DOHH2 (cell line): ENCODE results near the gene SPOCK3.

Source experiments
- H3F3A ChIP-seq: fragments of 200-600 bp; sonication (generic), shearing (Covaris generic); 2 replicates; pipeline ENCODE4 v1.6.0; 2016; ENCODE audit warnings: antibody characterized with exemption, mild to moderate bottlenecking; ENCODE audit not compliant: control insufficient read depth, insufficient read depth
- H3K27ac ChIP-seq: fragments of 200-600 bp; sonication (generic); 2 replicates; pipeline ENCODE4 v1.5.1; 2014; ENCODE audit warnings: low read depth, mild to moderate bottlenecking, low read length, moderate library complexity
- H3K27me3 ChIP-seq: fragments of 200-600 bp; sonication (generic); 2 replicates; pipeline ENCODE4 v1.6.1; 2014; ENCODE audit warnings: mild to moderate bottlenecking, low read length, mixed read lengths; ENCODE audit not compliant: control insufficient read depth
- H3K36me3 ChIP-seq: fragments of 200-600 bp; sonication (generic); 2 replicates; pipeline ENCODE4 v1.6.1; 2014; ENCODE audit warnings: mild to moderate bottlenecking, low read length, moderate library complexity, mixed read lengths; ENCODE audit not compliant: control insufficient read depth
- H3K4me1 ChIP-seq: fragments of 200-600 bp; sonication (generic); 2 replicates; pipeline ENCODE4 v1.6.1; 2014; ENCODE audit warnings: mild to moderate bottlenecking, low read length, mixed read lengths; ENCODE audit not compliant: control insufficient read depth
- H3K4me2 ChIP-seq: fragments of 200-600 bp; sonication (generic); 2 replicates; pipeline ENCODE4 v1.6.0; 2014; ENCODE audit warnings: mild to moderate bottlenecking, low read length, moderate library complexity
- H3K4me3 ChIP-seq: fragments of 200-600 bp; sonication (generic); 2 replicates; pipeline ENCODE4 v1.5.1; 2014; ENCODE audit warnings: mild to moderate bottlenecking, low read length, mixed read lengths
- H3K79me2 ChIP-seq: fragments of 200-600 bp; sonication (generic); 2 replicates; pipeline ENCODE4 v1.6.1; 2014; ENCODE audit warnings: mild to moderate bottlenecking, low read length, mixed read lengths; ENCODE audit not compliant: control insufficient read depth
- H3K9me2 ChIP-seq: fragments of 200-600 bp; sonication (generic); replicated peaks from 2 replicates; pipeline ENCODE4 v1.6.1; 2014; ENCODE audit warnings: mild to moderate bottlenecking, low read length, mixed read lengths; ENCODE audit not compliant: control insufficient read depth
- H3K9me3 ChIP-seq: fragments of 200-600 bp; sonication (generic); 2 replicates; pipeline ENCODE4 v1.6.1; 2014; ENCODE audit warnings: antibody characterized with exemption, low read length, mixed read lengths; ENCODE audit not compliant: control insufficient read depth, insufficient read depth
- H4K20me1 ChIP-seq: fragments of 200-600 bp; sonication (generic); 2 replicates; pipeline ENCODE4 v1.6.0; 2014; ENCODE audit warnings: low read depth, mild to moderate bottlenecking, antibody characterized with exemption, low read length, moderate library complexity; ENCODE audit not compliant: control insufficient read depth, insufficient read depth
- EZH2phosphoT487 ChIP-seq: fragments of 200-600 bp; sonication (generic); IDR thresholded peaks from 2 replicates; pipeline ENCODE4 v1.6.1; 2017; ENCODE audit warnings: borderline replicate concordance, mild to moderate bottlenecking, antibody characterized with exemption, low read length, moderate library complexity, mixed read lengths
- TF ChIP-seq, protein P1 (sequence below): fragments of 200-600 bp; sonication (generic); IDR thresholded peaks from one replicate; pipeline ENCODE4 v1.5.1; 2014; ENCODE audit warnings: antibody characterized with exemption, mild to moderate bottlenecking, low read depth, low read length; ENCODE audit not compliant: poor library complexity, severe bottlenecking

Gene SPOCK3

DNA sequence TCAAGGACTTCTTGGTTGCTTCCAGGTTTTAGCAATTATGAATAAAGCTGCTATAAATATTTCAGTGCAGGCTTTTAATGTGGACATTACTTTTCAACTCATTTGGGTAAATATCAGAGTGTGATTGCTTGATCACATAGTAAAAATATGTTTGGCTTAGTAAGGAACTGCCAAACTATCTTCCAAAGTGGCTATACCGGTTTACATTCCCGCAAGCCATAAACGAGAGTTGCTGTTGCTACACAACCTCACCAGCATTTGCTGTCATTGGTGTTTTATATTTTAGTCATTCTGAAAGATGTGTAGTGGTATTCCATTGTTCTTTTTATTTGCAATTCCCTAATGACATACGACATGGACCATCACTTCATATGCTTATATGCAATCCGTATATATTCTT lies 30.9 kb upstream of the SPOCK3 start:
- no peaks in the 10 kb centered on the region for H4K20me1 ChIP-seq
- no peaks in the 10 kb centered on the region for H3F3A ChIP-seq
- H3K36me3 ChIP-seq = no peaks in the 10 kb centered on the region
- no peaks in the 10 kb centered on the region for H3K79me2 ChIP-seq
- no peaks in the 10 kb centered on the region for H3K27me3 ChIP-seq
- no peak for TF ChIP-seq EZH2phosphoT487
- TF ChIP-seq, protein P1, sequence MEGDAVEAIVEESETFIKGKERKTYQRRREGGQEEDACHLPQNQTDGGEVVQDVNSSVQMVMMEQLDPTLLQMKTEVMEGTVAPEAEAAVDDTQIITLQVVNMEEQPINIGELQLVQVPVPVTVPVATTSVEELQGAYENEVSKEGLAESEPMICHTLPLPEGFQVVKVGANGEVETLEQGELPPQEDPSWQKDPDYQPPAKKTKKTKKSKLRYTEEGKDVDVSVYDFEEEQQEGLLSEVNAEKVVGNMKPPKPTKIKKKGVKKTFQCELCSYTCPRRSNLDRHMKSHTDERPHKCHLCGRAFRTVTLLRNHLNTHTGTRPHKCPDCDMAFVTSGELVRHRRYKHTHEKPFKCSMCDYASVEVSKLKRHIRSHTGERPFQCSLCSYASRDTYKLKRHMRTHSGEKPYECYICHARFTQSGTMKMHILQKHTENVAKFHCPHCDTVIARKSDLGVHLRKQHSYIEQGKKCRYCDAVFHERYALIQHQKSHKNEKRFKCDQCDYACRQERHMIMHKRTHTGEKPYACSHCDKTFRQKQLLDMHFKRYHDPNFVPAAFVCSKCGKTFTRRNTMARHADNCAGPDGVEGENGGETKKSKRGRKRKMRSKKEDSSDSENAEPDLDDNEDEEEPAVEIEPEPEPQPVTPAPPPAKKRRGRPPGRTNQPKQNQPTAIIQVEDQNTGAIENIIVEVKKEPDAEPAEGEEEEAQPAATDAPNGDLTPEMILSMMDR = no peak
- no peaks in the 10 kb centered on the region for H3K9me3 ChIP-seq
- no peaks in the 10 kb centered on the region for H3K4me1 ChIP-seq
- no peak overlapping the region for H3K27ac ChIP-seq
- no peaks in the 10 kb centered on the region for H3K9me2 ChIP-seq
- H3K4me3 ChIP-seq = no peak overlapping the region
- H3K4me2 ChIP-seq = no peak overlapping the region

DNA sequence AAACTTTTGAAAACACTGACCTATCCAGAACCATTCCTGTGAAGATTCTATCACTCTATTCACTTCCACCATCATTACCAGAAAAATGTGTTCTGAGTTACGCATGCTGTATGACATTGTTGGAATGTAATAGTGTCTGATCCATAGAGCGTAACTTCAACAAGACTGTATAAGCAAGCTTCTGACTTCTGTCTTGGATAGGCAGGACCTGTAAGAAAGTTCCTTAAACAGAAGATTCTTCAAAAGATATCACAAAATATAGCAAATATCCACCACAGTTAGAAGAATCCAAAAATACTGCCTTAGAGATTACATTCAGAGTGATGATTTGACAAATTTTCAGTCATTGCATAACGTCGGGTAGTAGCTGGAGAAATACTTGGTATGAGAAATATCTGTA lies 14.0 kb upstream of the SPOCK3 start:
- TF ChIP-seq, protein P1 = no peak
- TF ChIP-seq EZH2phosphoT487 = no peak
- H3K9me3 ChIP-seq = no peaks in the 10 kb centered on the region
- no peaks in the 10 kb centered on the region for H3K79me2 ChIP-seq
- H3K36me3 ChIP-seq = no peaks in the 10 kb centered on the region
- H3K4me3 ChIP-seq = no peak overlapping the region
- no peaks in the 10 kb centered on the region for H3K4me1 ChIP-seq
- no peaks in the 10 kb centered on the region for H3K27me3 ChIP-seq
- no peaks in the 10 kb centered on the region for H4K20me1 ChIP-seq
- H3K4me2 ChIP-seq = no peak overlapping the region
- no peak overlapping the region for H3K27ac ChIP-seq
- H3F3A ChIP-seq = no peaks in the 10 kb centered on the region
- no peaks in the 10 kb centered on the region for H3K9me2 ChIP-seq

DNA sequence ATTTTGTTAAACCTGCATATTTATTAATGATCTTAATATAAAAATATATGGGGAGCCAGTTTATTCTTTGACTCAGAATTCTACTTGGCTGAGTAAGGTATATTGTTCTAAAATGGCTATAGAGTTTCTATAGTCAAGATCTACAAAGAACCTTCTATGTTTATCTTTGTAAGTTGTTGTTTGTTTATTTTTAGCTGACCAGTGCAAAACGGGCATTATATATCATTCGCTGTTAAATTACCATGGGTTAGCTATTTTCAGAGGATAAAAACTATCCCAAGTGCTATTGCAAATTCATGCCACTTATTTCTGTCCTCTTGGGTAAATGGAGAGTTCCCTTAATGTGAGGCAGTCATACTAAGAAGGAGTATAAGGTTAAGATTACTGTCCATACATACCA lies 5.3 kb upstream of the SPOCK3 start:
- TF ChIP-seq, protein P1 = no peak
- TF ChIP-seq EZH2phosphoT487 = no peak
- Histone ChIP-seq H3K4me1 (no peaks in the 10 kb centered on the region), H3K4me3 (no peak overlapping the region), H4K20me1 (no peaks in the 10 kb centered on the region), H3K9me2 (no peaks in the 10 kb centered on the region), H3F3A (no peaks in the 10 kb centered on the region), H3K79me2 (no peaks in the 10 kb centered on the region), H3K4me2 (no peak overlapping the region), H3K27ac (no peak overlapping the region), H3K36me3 (no peaks in the 10 kb centered on the region), H3K9me3 (no peaks in the 10 kb centered on the region), H3K27me3 (no peaks in the 10 kb centered on the region; the same call in 1 of the 2 replicates)

DNA sequence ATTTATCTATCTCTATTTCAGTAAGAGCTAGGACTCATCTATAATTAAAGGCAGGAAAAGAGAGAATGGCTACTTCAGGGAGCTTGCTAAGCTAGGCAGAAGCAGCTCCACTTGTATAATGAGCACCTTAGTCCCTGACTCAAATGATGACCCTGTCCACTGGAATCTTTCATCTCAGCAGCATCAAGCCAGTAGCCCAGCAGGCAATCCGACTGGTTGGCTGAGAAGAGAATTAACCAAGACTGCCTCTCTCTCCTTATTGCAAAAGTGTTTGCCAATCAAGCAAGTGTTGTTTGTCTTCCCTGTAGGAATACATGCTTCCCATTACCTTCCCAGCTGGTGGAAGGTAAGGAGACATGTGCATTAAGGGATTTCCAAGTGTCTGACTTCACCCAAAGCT lies 3.9 kb upstream of the SPOCK3 start:
- H3K9me3 ChIP-seq = no peaks in the 10 kb centered on the region
- no peaks in the 10 kb centered on the region for H3K36me3 ChIP-seq
- no peak overlapping the region for H3K4me3 ChIP-seq
- no peaks in the 10 kb centered on the region for H4K20me1 ChIP-seq
- no peaks in the 10 kb centered on the region for H3F3A ChIP-seq
- no peaks in the 10 kb centered on the region; the same call in 1 of the 2 replicates for H3K27me3 ChIP-seq
- H3K4me1 ChIP-seq = no peaks in the 10 kb centered on the region
- H3K9me2 ChIP-seq = no peaks in the 10 kb centered on the region
- H3K4me2 ChIP-seq = no peak overlapping the region
- H3K79me2 ChIP-seq = no peaks in the 10 kb centered on the region
- H3K27ac ChIP-seq = no peak overlapping the region
- TF ChIP-seq EZH2phosphoT487 = no peak
- TF ChIP-seq, protein P1 = no peak
